ENCODE results near the gene NUP107. TPM values are rescaled to one million over a fixed set of nuclear protein-coding genes. Genes with fewer than 3 reads are reported as not detected.
"Not testable (repeated sequence)": the region's sequence is repeated elsewhere in the genome, so short reads cannot be mapped to it uniquely, and the experiment has no call there.

Gene NUP107
- polyA plus RNA-seq, 2 of the 4 experiments (the other 2 are of a cell fraction): 78.5 to 194 TPM

- ATAC-seq: no peak
- Histone ChIP-seq H3K9me3 (no peaks in the 10 kb centered on the region), H3K27ac (no peak overlapping the region), H3K4me1 (peaks cover 7% of the 10 kb centered on the region), H3K4me2 (no peak overlapping the region), H3K4me3 (no peak overlapping the region)
- FAIRE-seq: no peak
- no peak for TF ChIP-seq CBX2 (IDR thresholded peaks at IDR 0.05; ENCODE audit: borderline replicate concordance, low read depth)
- TF ChIP-seq BHLHE40 (IDR thresholded peaks at IDR 0.05; ENCODE audit: low read depth, low read length): no peak
- no peak for TF ChIP-seq HES2 (IDR thresholded peaks at IDR 0.05)
- no peak for TF ChIP-seq FOXS1 (CRISPR knock-in tag; IDR thresholded peaks at IDR 0.05)
- no peak for TF ChIP-seq E2F6 (IDR thresholded peaks at IDR 0.05; ENCODE audit: borderline replicate concordance, low read depth)
- no peak for TF ChIP-seq ZNF302 (CRISPR knock-in tag; IDR thresholded peaks at IDR 0.05)
- no peak for TF ChIP-seq RARB (CRISPR knock-in tag; IDR thresholded peaks at IDR 0.05)
- no peak for TF ChIP-seq POLR2A (IDR thresholded peaks at IDR 0.05; ENCODE audit: low read length)
- no peak for TF ChIP-seq HOXA7 (CRISPR knock-in tag; IDR thresholded peaks at IDR 0.05)
- TF ChIP-seq FOSB (CRISPR knock-in tag; IDR thresholded peaks at IDR 0.05): no peak
- no peak for TF ChIP-seq NPAS2 (CRISPR knock-in tag; IDR thresholded peaks at IDR 0.05; ENCODE audit: borderline replicate concordance)
- no peak for TF ChIP-seq ESRRA (IDR thresholded peaks at IDR 0.05; ENCODE audit: borderline replicate concordance, low read length)
- no peak for TF ChIP-seq ZC3H11A (IDR thresholded peaks at IDR 0.05)
- no peak for TF ChIP-seq RFX5 (IDR thresholded peaks at IDR 0.05)
- no peak for TF ChIP-seq GATA3 (IDR thresholded peaks at IDR 0.05; ENCODE audit: borderline replicate concordance)
- TF ChIP-seq MAZ (IDR thresholded peaks at IDR 0.05; ENCODE audit: borderline replicate concordance, low read depth, low read length): no peak
- TF ChIP-seq MAFK (IDR thresholded peaks at IDR 0.05; ENCODE audit: partially characterized antibody): no peak
- TF ChIP-seq JUNB (IDR thresholded peaks at IDR 0.05): no peak
- no peak for DNase-seq (ENCODE audit: low read depth in 1 of 2, low spot score in 1 of 2)
- CTCF ChIA-PET: interaction anchor here (1.0 to 3.0 kb wide), 2 partner anchors 9 to 19 kb away, joined by 3 to 6 read pairs; no protein-coding TSS in a partner anchor
- POLR2A ChIA-PET: no interaction called here
Measured at GRCh38 chr12:68674376-68674775, 12.4 kb upstream of the NUP107 start.

DNA sequence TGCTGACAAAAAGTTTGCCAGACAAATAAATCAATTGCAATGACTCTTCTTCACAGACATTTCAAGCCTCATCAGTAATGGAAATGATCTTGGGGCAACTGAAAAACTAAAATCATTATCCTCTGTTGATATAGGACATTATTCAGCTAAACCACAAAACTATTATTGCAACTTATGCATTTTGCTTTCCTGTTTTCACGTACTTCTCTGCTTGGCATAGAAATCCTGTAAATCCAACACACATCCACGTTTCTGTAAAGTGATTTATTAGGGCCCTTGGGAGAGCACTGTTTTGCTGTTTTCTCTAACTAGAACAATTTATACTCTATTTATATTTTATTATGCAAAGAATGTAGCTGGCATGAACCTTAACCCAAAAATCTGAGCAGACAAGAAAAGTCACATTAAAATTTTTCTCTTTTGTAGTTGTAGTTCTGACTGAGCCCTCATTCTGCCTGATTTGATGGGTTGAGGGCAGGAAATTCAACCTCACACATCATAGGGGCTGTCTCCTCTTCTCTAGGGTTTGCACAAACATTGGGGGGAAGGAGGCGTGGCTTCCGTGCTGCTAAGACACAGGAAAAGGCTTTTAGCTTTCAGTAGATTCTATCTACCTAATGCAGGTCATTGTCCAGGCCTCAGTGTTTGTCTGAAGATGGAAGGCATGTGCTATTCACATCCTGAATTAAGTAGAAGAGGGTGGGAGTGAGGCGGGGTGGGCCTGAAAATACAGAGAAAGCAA is 11.5 kb upstream of the NUP107 start:
- POLR2A ChIA-PET: no interaction called here
- 77% methylated on average over 5 of the region's 5 CpGs for WGBS (ENCODE audit: missing lambda C conversion rate)
- no peaks in the 10 kb centered on the region for H3K9me3 ChIP-seq
- DNase-seq (ENCODE audit: low read depth in 1 of 2, low spot score in 1 of 2) (no peak), ATAC-seq (no peak), FAIRE-seq (no peak)
- peaks cover 7% of the 10 kb centered on the region for H3K4me1 ChIP-seq
- H3K27ac ChIP-seq: peak overlapping the region in 1 of 2 experiments; percentile 38; a peak in 1 of 6 replicates
- CTCF ChIA-PET: interaction anchor here (0.6 to 3.0 kb wide), 3 partner anchors 10 to 31 kb away, joined by 3 to 6 read pairs (median 3); no protein-coding TSS in a partner anchor
- H3K4me2 ChIP-seq: no peak overlapping the region
- TF ChIP-seq HOXB13 (CRISPR knock-in tag; IDR thresholded peaks at IDR 0.05; ENCODE audit: low read depth): no peak
- no peak for TF ChIP-seq ZNF302 (CRISPR knock-in tag; IDR thresholded peaks at IDR 0.05)
- TF ChIP-seq, protein P1, sequence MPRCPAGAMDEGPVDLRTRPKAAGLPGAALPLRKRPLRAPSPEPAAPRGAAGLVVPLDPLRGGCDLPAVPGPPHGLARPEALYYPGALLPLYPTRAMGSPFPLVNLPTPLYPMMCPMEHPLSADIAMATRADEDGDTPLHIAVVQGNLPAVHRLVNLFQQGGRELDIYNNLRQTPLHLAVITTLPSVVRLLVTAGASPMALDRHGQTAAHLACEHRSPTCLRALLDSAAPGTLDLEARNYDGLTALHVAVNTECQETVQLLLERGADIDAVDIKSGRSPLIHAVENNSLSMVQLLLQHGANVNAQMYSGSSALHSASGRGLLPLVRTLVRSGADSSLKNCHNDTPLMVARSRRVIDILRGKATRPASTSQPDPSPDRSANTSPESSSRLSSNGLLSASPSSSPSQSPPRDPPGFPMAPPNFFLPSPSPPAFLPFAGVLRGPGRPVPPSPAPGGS (IDR thresholded peaks at IDR 0.05): no peak
- TF ChIP-seq, protein P2, sequence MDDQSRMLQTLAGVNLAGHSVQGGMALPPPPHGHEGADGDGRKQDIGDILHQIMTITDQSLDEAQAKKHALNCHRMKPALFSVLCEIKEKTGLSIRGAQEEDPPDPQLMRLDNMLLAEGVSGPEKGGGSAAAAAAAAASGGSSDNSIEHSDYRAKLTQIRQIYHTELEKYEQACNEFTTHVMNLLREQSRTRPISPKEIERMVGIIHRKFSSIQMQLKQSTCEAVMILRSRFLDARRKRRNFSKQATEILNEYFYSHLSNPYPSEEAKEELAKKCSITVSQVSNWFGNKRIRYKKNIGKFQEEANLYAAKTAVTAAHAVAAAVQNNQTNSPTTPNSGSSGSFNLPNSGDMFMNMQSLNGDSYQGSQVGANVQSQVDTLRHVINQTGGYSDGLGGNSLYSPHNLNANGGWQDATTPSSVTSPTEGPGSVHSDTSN (IDR thresholded peaks at IDR 0.05): no peak
- TF ChIP-seq HES2 (IDR thresholded peaks at IDR 0.05): no peak
- no peak for TF ChIP-seq FOXS1 (CRISPR knock-in tag; IDR thresholded peaks at IDR 0.05)
- TF ChIP-seq POLR2A (IDR thresholded peaks at IDR 0.05; ENCODE audit: low read length): no peak
- no peak for TF ChIP-seq JUNB (IDR thresholded peaks at IDR 0.05)
- no peak for TF ChIP-seq CEBPB (IDR thresholded peaks at IDR 0.05)
- TF ChIP-seq JUN (IDR thresholded peaks at IDR 0.05): no peak
- no peak overlapping the region for H3K4me3 ChIP-seq

GRCh38 chr12:68676854-68677253 is 9.9 kb upstream of the NUP107 start:
- H3K4me1 ChIP-seq; DNase-seq (ENCODE audit: low read depth in 1 of 2, low spot score in 1 of 2); FAIRE-seq; H3K9me3 ChIP-seq; ATAC-seq: not testable (repeated sequence)
- H3K4me3 ChIP-seq: 0 out of 3 replicates have a peak overlapping the region, but pooled peaks have one; percentile 28
- H3K4me2 ChIP-seq: peak overlapping the region; percentile 73
- peak overlapping the region; percentile 62 to 84 for H3K27ac ChIP-seq
- POLR2A ChIA-PET: interaction anchor here (0.6 to 1.0 kb wide), 4 partner anchors 12 to 249 kb away, joined by 3 to 10 read pairs (median 4); no protein-coding TSS in a partner anchor
- WGBS (ENCODE audit: missing lambda C conversion rate): 91% methylated on average over 5 of the region's 5 CpGs
- CTCF ChIA-PET: interaction anchor here (1.1 kb wide), 1 partner anchor 318 kb away, joined by 3 read pairs; no protein-coding TSS in a partner anchor
